Ishikawa (cell line): ENCODE data around the gene MRPL57.

ENCODE experiments used
- CEBPB ChIP-seq: IDR thresholded peaks from 2 replicates; pipeline ENCODE4 v1.6.1; 2012
- CREB1 ChIP-seq: IDR thresholded peaks from 2 replicates; pipeline ENCODE4 v1.6.1; 2012; ENCODE audit warnings: low read depth
- EGR1 ChIP-seq: IDR thresholded peaks from 2 replicates; pipeline ENCODE4 v1.6.1; 2012
- EP300 ChIP-seq: IDR thresholded peaks from 2 replicates; pipeline ENCODE4 v1.6.1; 2012; ENCODE audit warnings: borderline replicate concordance
- FOXM1 ChIP-seq: IDR thresholded peaks from 2 replicates; pipeline ENCODE4 v1.6.1; 2012; ENCODE audit warnings: low read depth, borderline replicate concordance
- MAX ChIP-seq: IDR thresholded peaks from 2 replicates; pipeline ENCODE4 v1.6.1; 2012
- NFIC ChIP-seq: IDR thresholded peaks from 2 replicates; pipeline ENCODE4 v1.6.1; 2012
- RAD21 ChIP-seq: IDR thresholded peaks from 2 replicates; pipeline ENCODE4 v1.6.1; 2012; ENCODE audit warnings: low read depth
- REST ChIP-seq: IDR thresholded peaks from 2 replicates; pipeline ENCODE4 v1.6.1; 2012; ENCODE audit warnings: low read depth, mild to moderate bottlenecking
- TAF1 ChIP-seq: IDR thresholded peaks from 2 replicates; pipeline ENCODE4 v1.6.1; 2012; ENCODE audit warnings: low read depth, mild to moderate bottlenecking
- TCF12 ChIP-seq: IDR thresholded peaks from 2 replicates; pipeline ENCODE4 v1.6.1; 2012; ENCODE audit warnings: low read depth
- TEAD4 ChIP-seq: IDR thresholded peaks from 2 replicates; pipeline ENCODE4 v1.6.1; 2012
- USF1 ChIP-seq: IDR thresholded peaks from 2 replicates; pipeline ENCODE4 v1.6.1; 2012
- YY1 ChIP-seq: IDR thresholded peaks from 2 replicates; pipeline ENCODE4 v1.6.1; 2012; ENCODE audit warnings: low read depth
- ZBTB7A ChIP-seq: IDR thresholded peaks from 2 replicates; pipeline ENCODE4 v1.6.1; 2012; ENCODE audit warnings: low read depth

The MRPL57 gene

GRCh38 chr13:21138561-21138960 lies 37.9 kb upstream of the MRPL57 start:
- TF ChIP-seq REST (no peak), TEAD4 (peak; percentile 8; the same call in 1 of the 2 replicates)

- no peak for TF ChIP-seq FOXM1
- TF ChIP-seq RAD21, result no peak
- no peak for TF ChIP-seq TCF12
- TF ChIP-seq EGR1, result no peak
These were observed 37.1 kb upstream of the MRPL57 start for GRCh38 chr13:21139374-21139773.

GRCh38 chr13:21142766-21143165 lies 33.7 kb upstream of the MRPL57 start:
- TF ChIP-seq FOXM1 (no peak), CREB1 (no peak), YY1 (no peak), USF1 (no peak), RAD21 (no peak), TAF1 (no peak), EGR1 (no peak), CEBPB (no peak), ZBTB7A (no peak), NFIC (no peak), TEAD4 (no peak), REST (no peak), TCF12 (no peak), EP300 (no peak), MAX (no peak)

- TF ChIP-seq USF1, result no peak
- no peak for TF ChIP-seq EP300
- no peak for TF ChIP-seq ZBTB7A
- TF ChIP-seq FOXM1, result no peak
- no peak for TF ChIP-seq EGR1
- TF ChIP-seq TEAD4, result no peak
- TF ChIP-seq TCF12, result no peak
These were observed 28.6 kb upstream of the MRPL57 start for GRCh38 chr13:21147827-21148226.

- TF ChIP-seq TAF1 (no peak), USF1 (no peak), ZBTB7A (no peak), EP300 (no peak), YY1 (no peak), TCF12 (no peak), RAD21 (no peak), CREB1 (no peak), EGR1 (no peak), MAX (no peak), FOXM1 (no peak), CEBPB (no peak), REST (no peak), NFIC (no peak), TEAD4 (no peak)
These were observed 27.8 kb upstream of the MRPL57 start for GRCh38 chr13:21148557-21149258.
